Gastrocnemius medialis (tissue), 4 donors: ENCODE results near the gene RAD51B. TPM values are rescaled to one million over a fixed set of nuclear protein-coding genes. Genes with fewer than 3 reads are reported as not detected.
A peak's percentile ranks its signal among the peaks of the same experiment; 100 is the strongest.

Experiments used
- ATAC-seq, 2 donors: fragments of 150-250 bp; one replicate each; pipeline ENCODE4 v1.9.1; 2016
- DNase-seq, 2 donors: peaks; one replicate each; pipeline ENCODE4 v3.0.0-alpha.2; 2019
- H3K27ac ChIP-seq, 4 donors: fragments of 200-600 bp; sonication (generic); 1 replicate in 1 of 4; 2 replicates in 3 of 4; pipeline ENCODE4 v1.5.1; 2016 to 2018; ENCODE audit warnings: mild to moderate bottlenecking in 2 of 4, moderate library complexity in 1 of 4
- H3K27me3 ChIP-seq, 3 donors: fragments of 200-600 bp; sonication (generic) in 2 of 3; 1 replicate in 1 of 3; 2 replicates in 2 of 3; pipeline versions ENCODE4 v1.5.1 to v1.6.0; 2016 to 2019; ENCODE audit warnings: mild to moderate bottlenecking in 1 of 3, moderate library complexity in 1 of 3
- H3K36me3 ChIP-seq, 2 donors: fragments of 200-600 bp; sonication (generic) in 1 of 2; one replicate each; pipeline ENCODE4 v1.5.1; 2017 to 2018
- H3K4me1 ChIP-seq, 2 donors: fragments of 200-600 bp; sonication (generic) in 1 of 2; one replicate each; pipeline ENCODE4 v1.5.1; 2016 to 2017; ENCODE audit warnings: mild to moderate bottlenecking in 2 of 2
- H3K4me3 ChIP-seq, 4 donors: fragments of 200-600 bp; sonication (generic) in 3 of 4; 1 replicate in 1 of 4; 2 replicates in 3 of 4; pipeline ENCODE4 v1.5.1; 2016 to 2019; ENCODE audit warnings: mild to moderate bottlenecking in 2 of 4
- H3K9me3 ChIP-seq, 3 donors: fragments of 200-600 bp; sonication (generic) in 2 of 3; 1 replicate in 1 of 3; 2 replicates in 2 of 3; pipeline ENCODE4 v1.5.1; 2016 to 2019
- POLR2A ChIP-seq, 2 donors: fragments of 450-650 bp; IDR thresholded peaks; one replicate each; pipeline ENCODE4 v1.6.1; 2017; ENCODE audit warnings: antibody characterized with exemption in 2 of 2, mild to moderate bottlenecking in 2 of 2, moderate library complexity in 2 of 2
- in situ Hi-C, 4 donors: fragments of 200-750 bp; cut with MboI; loops; one replicate each; pipeline versions ENCODE4 v1.15.0 to v1.8.0; 2017; ENCODE audit warnings: low sequenced_read_pairs in 4 of 4
- intact Hi-C: fragments of 100-400 bp; cut with DNase I; formaldehyde crosslinking; loops from one replicate; pipeline ENCODE4 v1.15.1; 2023; ENCODE audit warnings: low total_unique reads
- total RNA-seq, 4 donors: library from RNA; depleted of rRNA; stranded (reverse); fragments of >200 nt; gene quantifications; one replicate each; pipeline versions ENCODE4 v1.1.0 to v1.2.3, GENCODE V29; 2016
- TF ChIP-seq, protein P1 (sequence below), 5 experiments: fragments of 450-650 bp in 3 of 5; fragments of 200-600 bp in 2 of 5; sonication (generic) in 2 of 5; IDR thresholded peaks in 4 of 5; conservative IDR thresholded peaks in 1 of 5; 1 replicate in 4 of 5; 2 replicates in 1 of 5; pipeline ENCODE4 v1.5.1; 2016 to 2019; ENCODE audit warnings: antibody characterized with exemption in 5 of 5, mild to moderate bottlenecking in 3 of 5, moderate library complexity in 3 of 5

RAD51B gene
- total RNA-seq, 4 donors from 2014 or later, result 1.6 to 3.3 (median 2.4) TPM

DNA sequence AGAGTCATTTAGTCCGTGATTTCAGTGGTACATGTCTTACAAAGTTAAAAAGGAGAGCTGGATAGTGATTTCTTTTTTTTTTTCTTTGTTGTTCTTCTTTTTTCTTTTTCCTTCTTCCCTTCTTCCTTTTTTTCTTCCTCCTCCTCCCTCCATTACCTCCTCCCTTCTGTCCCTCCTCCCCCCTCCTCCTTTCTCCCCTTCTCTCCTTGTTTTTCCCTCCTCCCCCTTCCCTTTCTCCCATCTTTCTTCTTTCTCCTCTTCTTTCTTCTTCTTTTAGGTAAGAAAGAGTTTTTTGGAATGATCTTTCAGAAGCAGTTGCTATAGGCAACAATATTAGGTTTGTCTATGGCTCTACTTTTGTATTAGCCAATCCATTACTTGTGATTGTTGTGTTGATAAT is 368.6 kb downstream of the RAD51B start:
- H3K4me3 ChIP-seq, result no peak overlapping the region
- no peaks in the 10 kb centered on the region for H3K9me3 ChIP-seq
- H3K27ac ChIP-seq, result no peak overlapping the region
- no peak for ATAC-seq
- H3K36me3 ChIP-seq, result no peaks in the 10 kb centered on the region
- H3K4me1 ChIP-seq, result peaks cover 14 to 21% of the 10 kb centered on the region in 2 donors
- no peak for TF ChIP-seq POLR2A (IDR thresholded peaks at IDR 0.05)
- TF ChIP-seq, protein P1, sequence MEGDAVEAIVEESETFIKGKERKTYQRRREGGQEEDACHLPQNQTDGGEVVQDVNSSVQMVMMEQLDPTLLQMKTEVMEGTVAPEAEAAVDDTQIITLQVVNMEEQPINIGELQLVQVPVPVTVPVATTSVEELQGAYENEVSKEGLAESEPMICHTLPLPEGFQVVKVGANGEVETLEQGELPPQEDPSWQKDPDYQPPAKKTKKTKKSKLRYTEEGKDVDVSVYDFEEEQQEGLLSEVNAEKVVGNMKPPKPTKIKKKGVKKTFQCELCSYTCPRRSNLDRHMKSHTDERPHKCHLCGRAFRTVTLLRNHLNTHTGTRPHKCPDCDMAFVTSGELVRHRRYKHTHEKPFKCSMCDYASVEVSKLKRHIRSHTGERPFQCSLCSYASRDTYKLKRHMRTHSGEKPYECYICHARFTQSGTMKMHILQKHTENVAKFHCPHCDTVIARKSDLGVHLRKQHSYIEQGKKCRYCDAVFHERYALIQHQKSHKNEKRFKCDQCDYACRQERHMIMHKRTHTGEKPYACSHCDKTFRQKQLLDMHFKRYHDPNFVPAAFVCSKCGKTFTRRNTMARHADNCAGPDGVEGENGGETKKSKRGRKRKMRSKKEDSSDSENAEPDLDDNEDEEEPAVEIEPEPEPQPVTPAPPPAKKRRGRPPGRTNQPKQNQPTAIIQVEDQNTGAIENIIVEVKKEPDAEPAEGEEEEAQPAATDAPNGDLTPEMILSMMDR (IDR thresholded peaks at IDR 0.05 in 4 of 5, conservative IDR thresholded peaks at IDR 0.05 in 1 of 5), result no peak
- intact Hi-C loops (no loop called here), in situ Hi-C loops (no loop called here)
- no peak for DNase-seq
- no peaks in the 10 kb centered on the region for H3K27me3 ChIP-seq

- Histone ChIP-seq H3K36me3 (no peaks in the 10 kb centered on the region), H3K27ac (no peak overlapping the region), H3K4me1 (peaks cover 29 to 34% of the 10 kb centered on the region in 2 donors), H3K27me3 (no peaks in the 10 kb centered on the region), H3K9me3 (no peaks in the 10 kb centered on the region), H3K4me3 (no peak overlapping the region)
- in situ Hi-C loops (no loop called here), intact Hi-C loops (loop anchor here (5.0 kb wide), 1 partner anchor 602 kb away; the partner anchor contains the start of gene ZFP36L1)
- DNase-seq, result no peak
- TF ChIP-seq, protein P1 (IDR thresholded peaks at IDR 0.05 in 4 of 5, conservative IDR thresholded peaks at IDR 0.05 in 1 of 5), result no peak
- TF ChIP-seq POLR2A (IDR thresholded peaks at IDR 0.05), result no peak
- no peak for ATAC-seq
Observed at GRCh38 chr14:68190032-68190431, 370.5 kb downstream of the RAD51B start.

DNA sequence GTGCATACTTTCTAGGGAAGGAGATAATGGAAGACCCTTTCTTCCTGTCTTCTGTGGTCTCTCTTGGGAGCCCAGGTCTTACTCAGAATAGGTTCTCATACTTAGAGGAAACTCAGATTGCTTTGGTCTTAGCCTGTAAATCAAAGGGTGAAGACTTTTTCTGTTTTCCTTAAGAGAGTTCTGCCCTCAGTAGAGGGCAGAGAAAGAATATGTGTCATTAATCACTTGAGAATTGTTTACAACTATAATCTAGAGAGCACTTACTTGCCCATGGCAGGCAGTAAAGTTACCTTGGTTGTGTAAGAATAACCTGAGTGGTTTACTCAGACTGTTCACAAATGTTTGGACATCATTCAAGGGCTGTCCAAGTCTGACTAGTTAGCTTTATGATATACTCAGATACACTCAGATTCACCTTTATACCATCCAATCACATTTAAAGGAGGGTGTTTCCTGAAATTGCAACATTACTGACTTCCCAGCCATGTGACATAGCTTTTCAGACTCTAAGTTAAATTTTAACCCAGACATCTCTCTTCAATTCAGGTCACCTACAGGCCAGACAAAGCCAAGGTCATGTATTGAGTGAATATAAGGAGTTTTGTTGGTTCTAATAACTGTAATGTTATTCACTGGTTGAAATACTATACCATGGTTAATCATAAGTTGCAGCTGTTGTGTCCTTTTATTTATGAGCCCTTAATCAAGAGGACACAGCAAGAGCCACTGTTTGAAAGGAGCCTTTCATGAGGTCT is 372.2 kb downstream of the RAD51B start:
- Histone ChIP-seq H3K27ac (peak overlapping the region; percentile 75 to 83 (median 78)), H3K36me3 (no peaks in the 10 kb centered on the region), H3K4me3 (no peak overlapping the region), H3K4me1 (peaks cover 30 to 34% of the 10 kb centered on the region in 2 donors), H3K9me3 (no peaks in the 10 kb centered on the region), H3K27me3 (no peaks in the 10 kb centered on the region)
- DNase-seq (peak; percentile 15 to 48), ATAC-seq (peak; percentile 96 to 98)
- TF ChIP-seq POLR2A (IDR thresholded peaks at IDR 0.05), result no peak
- TF ChIP-seq, protein P1 (IDR thresholded peaks at IDR 0.05 in 4 of 5, conservative IDR thresholded peaks at IDR 0.05 in 1 of 5), result no peak
- intact Hi-C loops (loop anchor here (2.0 to 5.0 kb wide), 2 partner anchors 53 to 601 kb away; partner anchors contain the start of gene ZFP36L1), in situ Hi-C loops (no loop called here)

DNA sequence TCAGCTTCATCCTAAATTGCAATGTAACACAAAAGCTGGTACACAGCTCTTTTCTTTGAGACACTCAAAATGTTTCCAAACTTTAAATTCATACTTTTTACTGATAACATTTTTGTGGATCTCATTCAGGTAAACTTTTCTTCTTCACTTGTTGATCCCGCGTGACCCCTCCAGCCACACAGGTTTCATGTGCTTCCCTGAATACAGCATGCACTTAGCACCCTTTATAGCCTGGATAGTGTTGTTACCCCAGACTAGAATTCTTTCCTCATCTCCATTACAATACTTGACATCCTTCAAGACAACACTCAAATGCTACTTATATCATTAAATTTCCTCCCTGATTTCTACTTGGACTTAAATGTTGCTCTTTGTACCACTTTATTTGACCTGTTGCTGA is 373.4 kb downstream of the RAD51B start:
- ATAC-seq, result no peak
- no peak for DNase-seq
- Histone ChIP-seq H3K27ac (peak overlapping the region; percentile 75 to 83 (median 78)), H3K36me3 (no peaks in the 10 kb centered on the region), H3K4me1 (peaks cover 30 to 34% of the 10 kb centered on the region in 2 donors), H3K9me3 (no peaks in the 10 kb centered on the region), H3K4me3 (no peak overlapping the region), H3K27me3 (no peaks in the 10 kb centered on the region)
- intact Hi-C loops (loop anchor here (2.0 to 5.0 kb wide), 2 partner anchors 52 to 599 kb away; partner anchors contain the start of gene ZFP36L1), in situ Hi-C loops (no loop called here)
- no peak for TF ChIP-seq POLR2A (IDR thresholded peaks at IDR 0.05)
- TF ChIP-seq, protein P1 (IDR thresholded peaks at IDR 0.05 in 4 of 5, conservative IDR thresholded peaks at IDR 0.05 in 1 of 5), result no peak
